IPS DF 6.9 (cell line): Measurements from ENCODE around the gene DHX29.

Source experiments
- DNase-seq: peaks from one replicate; pipeline ENCODE4 v3.0.0-alpha.2; 2013; ENCODE audit warnings: low read depth, low spot score
- H3K27ac ChIP-seq: one replicate; pipeline ENCODE4 v1.5.1; 2013; ENCODE audit warnings: low read length, control low read depth
- H3K27me3 ChIP-seq: 2 replicates; pipeline ENCODE4 v1.6.1; 2013; ENCODE audit warnings: mild to moderate bottlenecking, low read length; ENCODE audit not compliant: control insufficient read depth, insufficient read depth
- H3K36me3 ChIP-seq: 2 replicates; pipeline ENCODE4 v1.6.1; 2013; ENCODE audit warnings: low read length; ENCODE audit not compliant: control insufficient read depth, insufficient read depth
- H3K4me1 ChIP-seq: 2 replicates; pipeline ENCODE4 v1.6.1; 2013; ENCODE audit warnings: low read length; ENCODE audit not compliant: control insufficient read depth, insufficient read depth
- H3K4me3 ChIP-seq: 2 replicates; pipeline ENCODE4 v1.5.1; 2013; ENCODE audit warnings: mild to moderate bottlenecking, low read length
- H3K9me3 ChIP-seq: 2 replicates; pipeline ENCODE4 v1.6.1; 2013; ENCODE audit warnings: low read length, inconsistent platforms; ENCODE audit not compliant: control insufficient read depth, insufficient read depth
- WGBS: extraction: QIAGEN DNeasy Blood & Tissue Kit; methylation state at CpG from one replicate; pipeline ENCODE4 v1.1.7; 2013; ENCODE audit warnings: mixed read lengths, missing lambda C conversion rate; ENCODE audit not compliant: insufficient read length, insufficient coverage; 5-methylcytosine and 5-hydroxymethylcytosine counted together

The DHX29 gene

DNA sequence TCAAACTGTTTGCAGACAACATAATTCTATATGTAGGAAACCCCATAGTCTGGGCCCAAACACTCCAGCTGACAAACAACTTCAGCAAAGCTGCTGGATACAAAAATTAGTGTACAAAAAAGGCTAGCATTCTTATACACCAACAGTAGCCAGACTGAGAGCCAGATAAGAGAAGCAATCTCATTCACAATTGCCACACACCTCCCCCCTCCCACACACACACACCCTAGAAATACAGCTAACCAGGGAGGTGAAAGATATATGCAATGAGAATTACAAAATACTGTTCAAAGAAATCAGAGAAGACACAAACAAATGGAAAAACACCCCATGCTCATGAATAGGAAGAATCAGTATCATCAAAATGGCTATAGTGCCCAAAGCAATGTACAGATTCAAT, 9.3 kb upstream of the DHX29 start:
- no peak for DNase-seq
- Histone ChIP-seq H3K4me1 (no peaks in the 10 kb centered on the region), H3K9me3 (no peaks in the 10 kb centered on the region), H3K36me3 (no peaks in the 10 kb centered on the region), H3K27me3 (no peaks in the 10 kb centered on the region; the same call in 1 of the 2 replicates), H3K4me3 (no peak overlapping the region), H3K27ac (no peak overlapping the region)

DNA sequence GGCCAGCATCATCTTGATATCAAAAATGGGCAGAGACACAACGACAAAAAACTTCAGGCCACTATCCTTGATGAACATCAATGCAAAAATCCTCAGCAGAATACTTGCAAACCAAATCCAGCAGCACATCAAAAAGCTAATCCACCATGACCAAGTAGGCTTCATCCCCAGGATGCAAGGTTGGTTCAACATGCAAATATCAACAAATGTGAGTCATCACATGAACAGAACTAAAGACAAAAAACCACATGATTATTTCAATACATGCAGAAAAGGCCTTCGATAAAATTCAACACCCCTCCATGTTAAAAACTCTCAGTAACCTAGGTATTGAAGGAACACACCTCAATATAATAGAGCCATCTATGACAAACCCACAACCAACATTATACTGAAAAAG, 8.8 kb upstream of the DHX29 start:
- no peak for DNase-seq
- no CpG with 5 or more reads among the region's 2 CpGs for WGBS
- no peak overlapping the region for H3K4me3 ChIP-seq
- H3K27me3 ChIP-seq = no peaks in the 10 kb centered on the region; the same call in 1 of the 2 replicates
- H3K36me3 ChIP-seq = no peaks in the 10 kb centered on the region
- H3K4me1 ChIP-seq = no peaks in the 10 kb centered on the region
- H3K9me3 ChIP-seq = no peaks in the 10 kb centered on the region
- no peak overlapping the region for H3K27ac ChIP-seq

DNA sequence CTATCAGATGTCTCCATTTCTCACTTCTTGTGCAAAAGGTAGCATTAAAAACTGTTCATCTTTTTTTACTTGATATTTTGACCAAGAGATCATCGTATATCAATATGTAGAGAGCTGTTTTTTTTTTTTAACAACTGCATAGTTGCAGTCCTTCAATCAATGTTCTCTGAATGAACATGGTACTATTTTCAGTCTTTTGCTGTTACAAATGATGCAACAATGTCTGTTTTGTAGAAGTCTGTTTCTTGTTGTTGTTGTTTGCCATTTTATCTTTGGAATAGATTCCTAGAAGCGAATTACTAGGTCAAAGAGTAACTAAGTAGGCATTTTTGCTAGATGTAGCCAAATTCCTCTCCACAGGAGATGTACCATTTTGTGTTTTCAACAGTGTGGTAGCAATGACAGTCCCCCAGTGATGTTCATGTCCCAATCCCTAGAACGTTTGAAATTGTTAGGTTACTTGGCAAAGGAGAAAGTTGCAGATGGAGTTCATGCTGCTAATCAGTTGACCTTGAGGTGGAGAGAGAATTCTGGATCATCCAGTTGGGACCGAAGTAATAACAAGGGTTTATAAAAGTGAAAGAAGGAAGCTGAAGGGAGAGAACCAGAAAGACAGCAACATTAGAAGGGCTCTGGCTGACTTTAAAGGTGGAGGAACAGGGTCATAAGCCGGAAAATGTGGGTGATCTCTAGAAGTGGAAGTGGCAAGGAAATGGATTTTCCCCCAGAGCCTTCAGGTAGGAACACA, 6.5 kb upstream of the DHX29 start:
- H3K4me3 ChIP-seq = no peak overlapping the region
- no peaks in the 10 kb centered on the region for H3K4me1 ChIP-seq
- no peak for DNase-seq
- H3K9me3 ChIP-seq = no peaks in the 10 kb centered on the region
- H3K27me3 ChIP-seq = no peaks in the 10 kb centered on the region; the same call in 1 of the 2 replicates
- WGBS = no CpG with 5 or more reads among the region's 5 CpGs
- H3K27ac ChIP-seq = no peak overlapping the region
- no peaks in the 10 kb centered on the region; the same call in 1 of the 2 replicates for H3K36me3 ChIP-seq

DNA sequence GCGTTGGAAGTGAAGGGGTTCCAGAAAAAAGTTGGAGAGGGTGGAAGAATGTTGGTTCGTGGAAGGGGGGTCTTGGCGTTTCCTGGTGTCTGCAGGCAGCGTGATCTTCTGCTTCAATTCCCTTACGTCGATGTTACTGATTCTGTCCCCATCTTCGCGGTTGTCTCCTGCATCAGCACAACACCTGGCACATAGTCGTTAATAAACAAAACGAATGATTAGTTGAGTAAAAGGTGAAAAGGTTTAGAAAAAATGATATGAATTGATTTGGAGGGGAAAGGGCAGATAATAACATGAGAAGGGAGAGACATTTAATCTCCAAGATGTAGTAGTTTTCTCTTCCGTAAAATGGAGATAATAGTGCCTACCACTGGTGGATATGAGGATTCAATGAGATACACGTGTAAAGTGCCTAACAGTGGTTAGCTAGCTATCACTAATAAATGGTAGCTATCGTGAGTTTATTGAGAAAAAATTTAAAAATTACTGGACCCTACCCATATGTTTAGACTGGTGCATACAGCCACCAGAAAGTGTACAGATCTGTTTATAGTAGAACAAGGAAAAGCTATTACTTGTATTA, 851 bp upstream of the DHX29 start:
- DNase-seq = no peak
- Histone ChIP-seq H3K27me3 (no peaks in the 10 kb centered on the region; the same call in 1 of the 2 replicates), H3K36me3 (no peaks in the 10 kb centered on the region; the same call in 1 of the 2 replicates), H3K4me1 (no peaks in the 10 kb centered on the region), H3K27ac (no peak overlapping the region), H3K4me3 (peak overlapping the region; percentile 98), H3K9me3 (no peaks in the 10 kb centered on the region)
- WGBS = 93% methylated on average over 1 of the region's 13 CpGs

DNA sequence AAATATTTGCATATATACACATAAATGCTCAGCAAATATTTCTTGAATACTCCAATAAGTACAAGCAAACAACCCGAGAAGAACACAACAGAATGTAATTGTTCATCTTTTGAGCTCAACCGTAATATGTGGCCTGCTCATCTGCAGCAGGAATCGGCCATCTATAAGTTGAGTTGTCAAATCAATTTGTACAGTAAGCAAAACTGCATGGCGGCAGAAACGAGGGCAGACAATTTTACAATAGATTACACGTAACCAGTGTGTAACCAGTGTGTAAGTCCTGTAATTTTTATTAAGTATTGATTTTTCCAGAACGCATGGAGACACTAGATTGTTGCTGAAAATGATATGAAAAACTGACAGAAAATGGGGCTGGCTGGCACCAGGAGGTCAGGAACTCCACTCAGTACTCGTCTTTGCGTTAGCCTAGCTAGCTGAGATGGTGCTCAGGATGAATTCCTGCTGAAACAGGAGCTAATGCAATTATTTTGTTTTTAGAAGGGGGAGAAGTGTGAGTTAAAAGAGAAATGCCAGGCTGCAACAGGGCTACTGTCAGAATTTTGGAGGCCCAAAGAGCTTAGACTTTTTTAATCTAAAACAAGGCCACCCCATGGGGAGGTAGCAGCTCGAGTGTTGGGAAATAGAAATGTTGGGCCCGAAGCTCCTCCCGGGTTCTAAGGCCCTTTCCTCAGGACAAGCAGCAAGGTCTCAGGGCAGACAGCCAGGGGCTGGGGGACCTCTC, 682 bp downstream of the DHX29 start:
- DNase-seq = no peak
- Histone ChIP-seq H3K9me3 (no peaks in the 10 kb centered on the region), H3K4me1 (no peaks in the 10 kb centered on the region), H3K36me3 (no peaks in the 10 kb centered on the region; the same call in 1 of the 2 replicates), H3K27me3 (no peaks in the 10 kb centered on the region), H3K27ac (no peak overlapping the region), H3K4me3 (peak overlapping the region; percentile 98)
- WGBS = no CpG with 5 or more reads among the region's 12 CpGs

DNA sequence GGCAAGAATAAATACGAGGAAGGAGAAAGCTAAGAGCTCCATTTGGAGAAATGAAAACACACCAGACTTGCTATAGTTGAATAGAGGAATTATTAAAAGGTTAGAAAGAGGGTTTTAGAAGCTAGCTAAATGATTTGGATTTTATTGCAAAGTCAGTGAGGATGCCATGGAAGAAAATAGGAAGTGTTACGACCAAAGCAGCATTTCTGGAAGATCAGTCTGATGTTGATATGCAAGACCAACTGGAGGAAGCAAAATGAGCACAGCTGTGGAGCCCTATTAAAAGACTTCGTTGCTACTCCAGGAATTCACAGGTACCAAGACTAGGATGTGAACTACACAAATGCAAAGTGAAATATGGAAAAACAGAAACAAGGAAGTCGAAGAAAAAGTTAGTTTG, 2.1 kb downstream of the DHX29 start:
- no peak for DNase-seq
- Histone ChIP-seq H3K27ac (no peak overlapping the region), H3K4me3 (no peak overlapping the region), H3K9me3 (no peaks in the 10 kb centered on the region), H3K27me3 (no peaks in the 10 kb centered on the region), H3K36me3 (no peaks in the 10 kb centered on the region), H3K4me1 (no peaks in the 10 kb centered on the region)
- no CpG with 5 or more reads among the region's 4 CpGs for WGBS

DNA sequence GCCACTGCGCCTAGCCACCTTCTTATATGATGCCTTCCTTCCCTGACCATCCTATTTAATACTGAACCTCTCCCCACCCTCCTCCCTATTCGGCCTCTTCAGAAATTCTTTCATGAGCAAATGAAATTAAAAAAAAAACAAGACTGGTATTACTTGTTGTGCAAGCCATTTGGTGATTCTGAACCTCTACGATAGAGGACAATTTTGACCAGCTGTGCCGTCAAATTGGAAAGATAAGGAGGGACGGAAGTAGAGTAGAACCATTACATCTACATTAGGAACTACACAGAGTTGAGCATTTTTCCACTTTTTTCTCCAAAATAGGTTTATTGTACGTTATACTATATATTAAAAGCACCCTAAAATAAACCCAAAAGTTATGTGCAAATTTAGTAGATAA, 2.9 kb downstream of the DHX29 start:
- Histone ChIP-seq H3K4me1 (no peaks in the 10 kb centered on the region), H3K27me3 (no peaks in the 10 kb centered on the region), H3K9me3 (no peaks in the 10 kb centered on the region), H3K36me3 (no peaks in the 10 kb centered on the region), H3K4me3 (no peak overlapping the region), H3K27ac (no peak overlapping the region)
- no peak for DNase-seq
- no CpG with 5 or more reads among the region's 6 CpGs for WGBS

DNA sequence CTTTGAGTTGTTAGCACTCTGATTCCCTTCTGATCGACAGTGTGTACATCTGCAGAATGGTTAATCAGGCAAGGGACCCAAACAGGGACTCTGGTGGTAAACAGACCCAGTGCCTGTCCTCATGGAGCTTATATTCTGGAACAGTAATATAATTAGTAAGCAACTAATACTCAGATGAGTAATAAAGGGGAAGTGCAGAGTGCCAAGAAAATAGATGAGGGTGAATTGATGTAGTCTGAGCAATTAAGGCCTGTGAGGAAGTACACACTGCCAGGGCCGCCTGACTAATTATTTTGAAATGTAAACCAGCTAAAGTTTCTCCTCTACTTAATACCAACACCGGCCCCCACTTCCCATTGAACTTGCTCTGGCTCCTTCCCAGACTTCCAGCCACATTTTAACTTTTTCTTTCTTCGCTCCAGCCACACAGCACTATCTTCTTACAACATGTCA, 4.2 kb downstream of the DHX29 start:
- WGBS = no CpG with 5 or more reads among the region's 4 CpGs

DNA sequence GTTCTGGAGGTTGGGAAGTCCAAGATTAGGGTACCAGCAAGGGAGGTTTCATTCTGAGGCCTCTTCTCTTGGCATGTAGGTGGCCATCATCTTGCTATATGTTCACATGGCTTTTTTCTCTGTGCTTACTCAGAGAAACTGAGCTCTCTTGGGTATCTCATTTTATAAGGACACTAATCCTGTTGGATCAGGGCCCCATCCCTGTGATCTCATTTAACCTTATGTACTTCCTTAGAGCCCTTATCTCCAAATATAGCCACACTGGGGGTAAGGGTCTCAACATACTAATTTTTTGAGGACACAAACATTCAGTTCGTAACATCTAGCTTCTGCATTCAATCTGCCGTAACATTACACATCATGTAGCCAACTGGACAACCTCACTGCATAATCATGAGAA, 6.6 kb downstream of the DHX29 start:
- no CpG with 5 or more reads among the region's 2 CpGs for WGBS
- no peak overlapping the region for H3K4me3 ChIP-seq
- no peaks in the 10 kb centered on the region for H3K27me3 ChIP-seq
- no peaks in the 10 kb centered on the region for H3K36me3 ChIP-seq
- H3K4me1 ChIP-seq = no peaks in the 10 kb centered on the region
- no peak for DNase-seq
- H3K9me3 ChIP-seq = no peaks in the 10 kb centered on the region
- H3K27ac ChIP-seq = no peak overlapping the region

More for the DNA sequence above, 4.2 kb downstream of the DHX29 start:
- no peak for DNase-seq
- Histone ChIP-seq H3K36me3 (no peaks in the 10 kb centered on the region), H3K4me1 (no peaks in the 10 kb centered on the region), H3K27ac (no peak overlapping the region), H3K27me3 (no peaks in the 10 kb centered on the region), H3K9me3 (no peaks in the 10 kb centered on the region), H3K4me3 (no peak overlapping the region)

DNA sequence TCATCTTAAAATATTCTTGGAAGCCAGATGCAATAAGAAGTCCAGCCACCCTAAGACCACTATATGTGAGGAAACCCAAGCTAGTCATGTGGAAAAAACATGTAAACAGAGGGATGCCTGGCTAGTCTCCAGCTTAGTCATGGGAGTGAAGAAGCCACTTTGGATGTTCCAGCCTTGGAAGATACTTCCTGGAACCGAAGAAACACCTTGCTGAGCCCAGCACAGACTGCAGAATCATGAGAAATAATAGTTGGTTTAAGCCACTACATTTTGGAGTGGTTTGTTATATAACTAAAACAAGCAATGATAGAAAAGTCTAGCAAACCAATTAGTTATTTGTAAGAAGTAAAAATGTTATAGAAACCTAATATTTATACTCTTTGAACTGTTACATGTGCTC, 12.6 kb downstream of the DHX29 start:
- Histone ChIP-seq H3K27me3 (no peaks in the 10 kb centered on the region), H3K27ac (no peak overlapping the region), H3K4me1 (no peaks in the 10 kb centered on the region), H3K9me3 (no peaks in the 10 kb centered on the region), H3K4me3 (no peak overlapping the region), H3K36me3 (peaks cover 3% of the 10 kb centered on the region; the same call in 1 of the 2 replicates)
- no CpG with 5 or more reads among the region's 1 CpG for WGBS
- DNase-seq = no peak
